MG63 (cell line): ENCODE measurements around the gene DIO2. TPM values are rescaled to one million over a fixed set of nuclear protein-coding genes. Genes with fewer than 3 reads are reported as not detected.

Source experiments
- DNase-seq: peaks from one replicate; pipeline ENCODE4 v3.0.0-alpha.2; 2020
- H3K27me3 ChIP-seq: fragments of 250-450 bp; sonication (Bioruptor Pico); 2 replicates; pipeline ENCODE4 v1.5.1; 2020; ENCODE audit warnings: mild to moderate bottlenecking, moderate library complexity
- H3K36me3 ChIP-seq: fragments of 250-450 bp; sonication (Bioruptor Pico); 2 replicates; pipeline ENCODE4 v1.5.1; 2020; ENCODE audit warnings: mild to moderate bottlenecking, moderate library complexity
- H3K4me3 ChIP-seq: fragments of 250-450 bp; sonication (Bioruptor Pico); 2 replicates; pipeline ENCODE4 v1.5.1; 2020; ENCODE audit warnings: mild to moderate bottlenecking, moderate library complexity
- H3K9me3 ChIP-seq: fragments of 250-450 bp; sonication (Bioruptor Pico); 2 replicates; pipeline ENCODE4 v1.5.1; 2020; ENCODE audit warnings: mild to moderate bottlenecking, moderate library complexity
- total RNA-seq: library from RNA; depleted of rRNA; stranded (reverse); fragments of >200 nt; shearing (Covaris generic); gene quantifications from 2 replicates; pipeline ENCODE4 v1.2.3, GENCODE V29; 2014; ENCODE audit warnings: low replicate concordance; rRNA removed

Gene DIO2
- total RNA-seq: 0.53 TPM in 1 of 2 replicates, not detected in the other

DNA sequence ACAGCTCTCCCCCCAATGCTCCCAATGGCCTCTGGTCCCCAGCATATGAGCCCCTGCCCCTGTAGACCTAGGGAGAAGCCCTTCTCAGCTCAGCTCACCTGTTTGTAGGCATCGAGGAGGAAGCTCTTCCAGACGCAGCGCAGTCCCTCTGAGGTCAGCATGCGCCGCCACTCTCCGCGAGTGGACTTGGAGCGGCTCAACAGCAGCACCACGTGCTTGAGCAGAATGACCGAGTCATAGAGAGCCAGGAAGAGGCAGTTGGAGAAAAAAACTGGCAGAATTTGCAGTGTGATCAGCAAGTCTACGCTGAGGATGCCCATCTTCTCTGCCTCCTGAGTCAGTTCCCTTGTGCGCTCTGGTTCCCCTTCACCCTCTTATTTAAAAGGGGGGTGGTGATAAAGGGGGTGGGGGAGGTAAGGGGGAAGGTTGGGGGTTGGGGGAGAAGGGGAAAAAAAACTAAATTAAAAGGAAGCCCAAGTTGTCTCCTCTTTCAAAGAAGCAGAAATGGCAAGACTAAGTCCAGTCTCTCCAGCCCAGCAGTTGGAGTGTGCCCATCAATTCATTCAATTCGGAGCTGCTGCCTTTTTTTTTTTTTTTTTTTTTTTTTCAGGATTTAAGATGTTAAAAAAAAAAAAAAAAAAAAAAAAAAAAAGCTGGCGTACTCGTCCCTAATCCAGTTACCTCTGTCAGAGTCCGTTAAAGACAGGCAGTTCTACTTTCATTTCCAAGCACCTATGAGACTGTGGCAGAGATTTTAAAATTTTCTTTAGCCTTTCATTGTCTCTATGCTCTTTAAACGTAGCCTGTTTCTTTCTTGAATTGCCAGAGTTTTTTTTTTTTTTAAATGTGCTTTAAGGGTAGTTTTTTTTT is at the start of gene DIO2:
DIO2 (minus strand) TSS at position 352 of the 870 bp plus-strand sequence; CDS start at position 320, 32 bp downstream.
- no peaks in the 10 kb centered on the region for H3K27me3 ChIP-seq
- H3K4me3 ChIP-seq: no peak within 1 kb of the TSS
- no peak for DNase-seq
- H3K36me3 ChIP-seq: no peaks in the 10 kb centered on the region
- H3K9me3 ChIP-seq: no peaks in the 10 kb centered on the region

DNA sequence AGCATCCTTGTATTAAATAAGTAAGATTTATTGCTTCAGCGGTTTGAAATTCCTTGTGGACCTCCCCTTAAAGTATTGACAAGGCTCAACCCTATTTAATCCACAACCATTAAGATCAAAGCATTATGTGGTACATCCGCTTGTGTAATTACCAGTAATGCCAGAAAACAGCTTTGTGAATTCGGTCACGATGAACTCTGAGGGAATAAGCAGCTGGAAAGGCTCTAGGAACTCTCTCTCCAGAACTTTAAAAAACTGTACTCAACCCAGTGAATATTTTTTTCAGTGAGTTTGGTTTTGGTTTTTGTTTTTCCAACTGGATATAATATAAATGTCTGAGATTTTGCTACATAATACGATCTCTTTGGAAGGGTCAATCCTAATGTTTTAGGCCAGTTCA is 49.3 kb upstream of the DIO2 start:
- H3K36me3 ChIP-seq: no peaks in the 10 kb centered on the region
- no peaks in the 10 kb centered on the region for H3K9me3 ChIP-seq
- H3K27me3 ChIP-seq: no peaks in the 10 kb centered on the region
- H3K4me3 ChIP-seq: no peak overlapping the region
- no peak for DNase-seq

DNA sequence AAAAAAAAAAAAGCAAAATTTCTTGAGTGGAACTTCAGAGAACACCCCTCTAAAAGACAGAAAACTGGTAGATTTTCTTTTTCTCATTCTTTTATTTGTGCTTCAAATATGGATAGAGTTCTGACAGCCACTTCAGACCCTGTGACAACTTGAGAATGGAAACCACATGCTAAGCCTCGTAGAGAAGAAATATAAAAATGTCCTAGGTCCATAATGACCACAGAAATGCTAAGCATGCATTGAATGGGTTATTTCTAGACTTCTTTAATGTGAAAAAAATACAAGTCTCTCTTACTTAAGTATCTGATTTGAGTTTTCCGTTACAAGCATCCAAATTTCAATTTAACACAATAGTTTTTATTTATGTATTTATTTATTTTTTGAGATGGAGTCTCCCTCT is 28.3 kb upstream of the DIO2 start:
- Histone ChIP-seq H3K27me3 (no peaks in the 10 kb centered on the region), H3K4me3 (no peak overlapping the region), H3K36me3 (no peaks in the 10 kb centered on the region), H3K9me3 (no peaks in the 10 kb centered on the region)
- no peak for DNase-seq

DNA sequence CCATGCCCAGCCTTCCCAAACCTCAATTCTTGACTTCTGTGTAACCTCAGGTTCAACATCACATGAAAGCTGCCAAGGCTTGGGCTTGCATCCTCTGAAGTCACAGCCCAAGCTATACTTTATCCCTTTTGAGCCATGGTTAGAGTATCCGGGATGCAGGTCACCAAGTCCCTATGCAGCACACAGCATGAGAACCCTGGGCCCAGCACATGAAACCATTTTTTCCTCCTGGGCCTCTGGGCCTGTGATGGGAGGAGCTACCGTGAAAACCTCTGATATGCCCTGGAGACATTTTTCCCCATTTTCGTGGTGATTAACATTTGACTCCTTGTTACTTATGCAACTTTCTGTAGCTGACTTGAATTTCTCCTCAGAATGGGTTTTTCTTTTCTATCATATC is 25.8 kb upstream of the DIO2 start:
- DNase-seq: no peak
- H3K27me3 ChIP-seq: no peaks in the 10 kb centered on the region
- no peak overlapping the region for H3K4me3 ChIP-seq
- H3K36me3 ChIP-seq: no peaks in the 10 kb centered on the region
- no peaks in the 10 kb centered on the region for H3K9me3 ChIP-seq

DNA sequence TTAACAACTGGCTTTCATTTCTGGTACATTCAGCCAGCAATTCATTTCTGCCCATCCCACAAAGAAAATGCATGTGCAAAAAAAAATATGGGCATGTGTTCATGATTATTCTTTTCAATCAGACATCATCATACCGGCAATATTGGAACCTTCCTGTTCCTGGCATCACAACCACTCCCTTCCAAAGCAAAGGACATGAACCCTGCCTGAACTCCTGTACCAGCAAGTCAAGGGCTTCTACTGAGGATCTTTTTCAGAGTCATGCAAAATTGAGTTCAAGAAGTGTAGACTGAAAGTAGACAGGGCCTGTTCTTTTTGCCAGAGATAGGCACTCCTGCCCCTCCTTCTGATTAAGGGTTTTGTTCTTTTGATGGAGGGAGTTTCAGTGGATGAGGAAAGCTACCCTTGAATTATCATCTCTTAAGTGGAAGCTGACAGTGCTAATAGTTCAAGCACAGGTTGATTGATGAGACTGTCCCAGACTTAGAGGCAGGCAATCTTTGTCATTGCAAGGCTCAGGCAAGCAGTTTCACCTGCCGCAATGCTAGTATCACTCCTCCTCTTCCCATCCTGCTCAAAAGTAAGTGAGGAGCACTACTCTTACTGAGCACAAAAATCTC is 22.3 kb upstream of the DIO2 start:
- no peaks in the 10 kb centered on the region for H3K9me3 ChIP-seq
- no peak for DNase-seq
- no peak overlapping the region for H3K4me3 ChIP-seq
- no peaks in the 10 kb centered on the region for H3K27me3 ChIP-seq
- H3K36me3 ChIP-seq: no peaks in the 10 kb centered on the region

DNA sequence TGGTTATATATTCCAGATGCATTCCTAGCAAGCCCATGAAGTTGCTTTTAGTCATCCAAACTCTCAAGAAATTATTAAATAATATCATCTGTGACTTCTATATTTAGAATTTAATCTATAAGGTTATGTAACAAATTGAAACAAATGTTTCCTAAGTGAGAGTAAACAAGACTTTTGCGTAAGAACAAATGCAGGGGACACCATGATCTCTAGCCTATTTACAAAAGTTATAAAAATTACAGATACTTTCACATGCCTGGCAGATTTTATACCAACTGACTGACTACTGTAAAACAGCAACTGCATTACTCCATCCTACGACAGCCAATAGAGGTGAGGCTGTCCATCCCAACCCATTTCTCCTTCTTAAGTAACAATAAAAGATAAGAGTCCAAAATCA is 20.4 kb upstream of the DIO2 start:
- no peak for DNase-seq
- Histone ChIP-seq H3K27me3 (no peaks in the 10 kb centered on the region), H3K36me3 (no peaks in the 10 kb centered on the region), H3K4me3 (no peak overlapping the region), H3K9me3 (no peaks in the 10 kb centered on the region)

DNA sequence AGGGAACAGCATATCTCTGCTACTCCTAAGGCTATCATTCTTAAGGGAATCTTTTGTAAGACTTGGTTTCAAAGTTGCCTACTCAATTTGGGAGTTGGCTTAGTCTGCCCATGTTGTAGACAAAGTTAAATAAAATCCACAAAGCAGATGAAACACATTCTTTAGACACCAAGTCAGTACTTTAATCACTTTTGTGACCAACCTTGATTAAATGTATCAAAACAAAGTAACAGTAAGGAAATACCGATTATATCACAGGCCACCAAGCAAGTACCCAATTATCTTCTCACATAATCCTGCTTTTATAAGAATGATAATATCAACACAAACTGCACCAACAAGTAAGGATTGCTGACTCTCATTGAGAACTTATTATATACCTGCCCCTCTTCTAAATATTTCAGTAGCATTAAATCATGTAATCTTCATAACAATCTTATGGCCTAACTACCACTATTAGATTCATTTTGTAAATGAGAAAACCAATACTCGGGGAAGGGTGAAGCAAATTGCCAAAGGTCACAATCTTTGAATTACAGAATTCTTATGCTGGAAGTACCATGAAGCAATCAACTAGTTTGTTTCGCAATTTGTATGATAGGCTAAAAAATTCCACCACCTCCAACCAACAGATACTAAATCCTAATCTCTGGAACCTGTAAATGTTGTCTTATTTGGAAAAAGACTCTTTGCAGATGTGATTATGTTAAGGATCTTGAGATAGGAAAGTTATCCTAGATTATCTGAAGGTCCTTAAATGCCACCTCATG is 12.6 kb upstream of the DIO2 start:
- Histone ChIP-seq H3K4me3 (no peak overlapping the region), H3K36me3 (no peaks in the 10 kb centered on the region), H3K9me3 (no peaks in the 10 kb centered on the region), H3K27me3 (no peaks in the 10 kb centered on the region)
- no peak for DNase-seq

DNA sequence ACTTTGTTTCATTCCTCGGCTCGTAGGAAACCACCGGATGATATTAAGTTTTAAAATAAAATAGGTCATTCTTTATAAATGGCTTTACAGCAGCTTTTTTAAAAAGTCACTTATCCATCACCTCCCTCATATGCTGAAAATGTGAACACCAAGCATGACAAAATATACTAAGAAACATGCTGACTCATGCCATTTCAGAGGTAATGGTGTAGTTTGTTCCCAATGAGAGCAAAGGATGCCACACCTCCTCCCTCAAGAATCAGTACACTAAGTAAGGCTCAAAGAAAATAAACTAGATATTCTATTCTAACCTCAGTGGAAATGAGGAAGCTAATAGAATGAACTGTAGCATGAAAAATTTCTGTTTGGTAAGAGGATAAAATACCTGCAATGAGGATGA is 5.5 kb upstream of the DIO2 start:
- H3K36me3 ChIP-seq: no peaks in the 10 kb centered on the region
- H3K4me3 ChIP-seq: no peak overlapping the region
- H3K27me3 ChIP-seq: no peaks in the 10 kb centered on the region
- H3K9me3 ChIP-seq: no peaks in the 10 kb centered on the region
- no peak for DNase-seq

DNA sequence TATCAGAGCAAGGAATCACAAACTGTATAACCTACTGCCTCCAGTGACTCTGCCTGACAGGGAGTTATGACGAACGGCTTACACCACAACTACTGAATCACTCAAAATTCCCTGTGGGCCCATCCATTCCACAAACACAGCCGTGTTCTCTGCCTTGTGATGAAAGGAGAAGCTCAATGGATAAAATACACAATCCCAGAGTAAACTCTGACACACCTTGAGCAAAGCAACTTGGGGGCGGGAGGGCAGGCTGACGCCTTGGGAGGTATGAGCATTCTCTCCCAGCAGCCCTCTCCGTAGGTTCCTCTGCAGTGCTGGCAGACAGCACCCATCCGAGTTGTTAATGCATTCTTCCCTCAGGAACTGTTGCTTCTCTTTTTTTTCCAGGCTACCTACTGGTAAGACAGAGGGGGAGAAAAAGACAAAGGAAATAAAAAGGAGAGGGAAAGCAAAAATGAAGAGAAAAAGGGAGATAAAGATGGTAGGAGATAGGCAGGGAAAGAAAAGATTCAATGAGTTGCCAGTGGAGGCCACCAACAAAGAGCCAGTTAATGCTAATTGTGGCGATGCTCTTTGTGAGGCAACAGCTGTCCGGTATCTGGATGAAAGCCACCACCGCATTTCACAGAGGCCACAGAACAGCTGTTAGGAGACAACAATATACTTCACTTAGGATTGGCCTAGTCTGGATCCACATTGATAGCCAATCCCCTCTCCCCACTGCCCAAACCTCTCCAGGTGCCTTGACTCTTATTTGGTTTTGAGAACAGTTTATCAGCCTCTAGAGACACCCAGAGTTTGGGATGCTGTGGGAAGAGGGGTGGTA is 4.7 kb upstream of the DIO2 start:
- no peaks in the 10 kb centered on the region for H3K27me3 ChIP-seq
- no peak for DNase-seq
- no peaks in the 10 kb centered on the region for H3K9me3 ChIP-seq
- H3K36me3 ChIP-seq: no peaks in the 10 kb centered on the region
- H3K4me3 ChIP-seq: no peak overlapping the region

DNA sequence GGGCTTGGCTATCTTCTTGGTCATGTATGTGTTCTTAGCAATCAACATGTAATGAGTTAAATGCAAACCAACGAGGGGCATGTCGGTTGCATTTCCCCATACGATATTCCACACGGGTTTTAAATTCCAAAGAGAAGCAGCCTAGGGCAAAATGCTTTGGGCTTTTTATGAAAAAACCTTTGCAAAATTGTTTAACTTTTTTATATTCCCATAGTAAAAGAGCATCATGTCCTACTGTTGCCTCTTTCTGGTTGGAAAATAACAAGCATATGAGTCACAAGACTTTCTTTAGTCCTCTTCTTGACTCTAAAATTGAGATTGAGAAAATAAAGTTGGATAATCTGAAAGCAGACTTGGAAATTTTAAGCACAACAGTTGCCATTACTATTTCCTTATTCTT is 3.8 kb upstream of the DIO2 start:
- H3K9me3 ChIP-seq: no peaks in the 10 kb centered on the region
- H3K27me3 ChIP-seq: no peaks in the 10 kb centered on the region
- H3K36me3 ChIP-seq: no peaks in the 10 kb centered on the region
- no peak for DNase-seq
- H3K4me3 ChIP-seq: no peak overlapping the region

DNA sequence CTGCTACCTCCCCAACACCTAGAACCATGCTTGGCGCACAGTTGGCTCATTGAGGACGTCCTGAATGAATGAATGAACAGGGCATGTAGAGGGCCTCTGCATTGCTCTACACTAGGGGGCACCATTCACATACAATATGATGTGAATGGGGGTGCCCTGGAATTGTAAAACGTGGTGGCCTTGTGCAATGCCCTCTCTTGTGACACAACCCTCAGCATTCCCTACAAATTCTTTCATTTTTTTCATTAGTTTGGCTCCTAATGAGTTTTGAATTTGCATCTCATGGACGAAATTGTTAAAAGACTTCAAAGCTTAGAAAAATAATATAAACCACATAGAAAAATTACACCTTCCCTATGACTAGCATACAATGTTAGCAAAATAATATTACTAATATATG is 2.3 kb upstream of the DIO2 start:
- H3K36me3 ChIP-seq: no peaks in the 10 kb centered on the region
- peak; percentile 9 for DNase-seq
- no peaks in the 10 kb centered on the region for H3K9me3 ChIP-seq

DNA sequence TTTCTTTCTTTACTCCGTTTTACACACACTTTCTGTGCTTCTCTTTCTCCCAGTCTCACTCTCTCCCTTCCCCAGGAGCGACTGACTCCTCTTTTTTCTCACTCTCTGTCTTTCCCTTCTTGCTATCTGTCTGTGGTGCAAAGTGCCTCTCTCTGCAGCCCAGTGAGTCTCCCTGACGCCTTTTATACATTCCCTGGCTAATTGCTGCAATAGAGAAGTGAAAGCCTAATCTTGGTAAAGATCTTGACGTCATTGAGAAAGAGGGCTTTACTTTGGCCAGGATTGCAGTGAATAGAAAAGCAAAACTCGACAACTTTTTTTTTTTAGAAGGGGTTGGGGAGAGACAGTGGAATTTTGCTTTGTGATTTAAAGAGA is 706 bp upstream of the DIO2 start:
- Histone ChIP-seq H3K27me3 (no peaks in the 10 kb centered on the region), H3K36me3 (no peaks in the 10 kb centered on the region), H3K4me3 (no peak overlapping the region), H3K9me3 (no peaks in the 10 kb centered on the region)
- DNase-seq: no peak

More for the DNA sequence above, 2.3 kb upstream of the DIO2 start:
- H3K4me3 ChIP-seq: no peak overlapping the region
- H3K27me3 ChIP-seq: no peaks in the 10 kb centered on the region

DNA sequence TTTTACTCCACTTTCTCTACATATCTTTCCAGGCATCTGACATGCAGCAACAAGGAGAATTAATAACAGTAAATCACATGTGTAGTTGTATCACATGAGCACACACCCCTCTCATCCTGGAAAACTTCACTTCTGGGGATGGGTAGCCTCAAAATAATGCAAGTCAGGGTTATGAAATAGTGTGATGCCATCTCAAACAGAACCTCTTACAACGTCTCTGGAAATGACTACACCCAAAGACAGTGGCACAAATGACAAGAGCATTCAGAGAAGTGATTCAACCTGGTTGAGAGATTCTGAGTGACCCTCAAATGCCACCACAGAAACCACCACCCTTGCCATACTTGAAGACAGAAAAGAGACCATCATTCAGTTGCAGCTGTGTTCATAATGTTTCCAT is 2.8 kb downstream of the DIO2 start:
- H3K9me3 ChIP-seq: no peaks in the 10 kb centered on the region
- H3K4me3 ChIP-seq: no peak overlapping the region
- H3K36me3 ChIP-seq: no peaks in the 10 kb centered on the region
- no peaks in the 10 kb centered on the region for H3K27me3 ChIP-seq
- no peak for DNase-seq

DNA sequence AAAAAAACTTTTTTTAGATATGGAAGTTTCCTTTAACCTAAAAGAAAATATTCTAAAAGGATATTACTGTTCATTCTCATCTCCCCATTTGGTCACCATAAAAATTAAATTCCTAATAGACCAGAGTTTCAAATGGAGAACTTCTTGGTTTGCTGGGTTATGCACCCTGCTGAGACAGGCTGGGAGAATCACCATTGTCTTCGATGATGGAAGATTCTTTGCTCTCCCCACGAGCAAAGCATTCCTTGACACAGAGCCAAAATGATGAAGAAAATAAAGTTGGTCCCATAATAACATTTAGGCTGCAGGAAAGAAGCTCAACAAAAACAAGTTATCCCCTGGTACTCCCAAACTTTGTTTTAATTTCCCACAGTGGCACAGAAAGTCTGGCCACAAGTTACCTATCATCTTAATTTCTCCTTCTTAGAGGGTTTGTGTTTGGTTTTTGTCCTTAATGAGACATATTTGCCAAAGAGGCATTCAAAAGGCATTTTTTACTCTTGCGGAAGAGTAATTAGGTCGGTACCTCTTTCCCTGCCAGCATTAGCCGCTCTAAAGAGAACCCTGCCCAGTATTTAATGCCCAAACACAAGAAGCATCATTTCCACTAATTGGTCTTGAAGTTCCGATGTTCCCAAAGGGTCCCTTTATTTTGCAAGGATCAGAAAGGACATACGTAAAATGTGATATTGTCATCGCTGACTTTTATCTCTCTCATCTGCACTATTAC is 4.8 kb downstream of the DIO2 start:
- Histone ChIP-seq H3K36me3 (no peaks in the 10 kb centered on the region), H3K27me3 (no peaks in the 10 kb centered on the region), H3K9me3 (no peaks in the 10 kb centered on the region), H3K4me3 (no peak overlapping the region)
- DNase-seq: no peak

DNA sequence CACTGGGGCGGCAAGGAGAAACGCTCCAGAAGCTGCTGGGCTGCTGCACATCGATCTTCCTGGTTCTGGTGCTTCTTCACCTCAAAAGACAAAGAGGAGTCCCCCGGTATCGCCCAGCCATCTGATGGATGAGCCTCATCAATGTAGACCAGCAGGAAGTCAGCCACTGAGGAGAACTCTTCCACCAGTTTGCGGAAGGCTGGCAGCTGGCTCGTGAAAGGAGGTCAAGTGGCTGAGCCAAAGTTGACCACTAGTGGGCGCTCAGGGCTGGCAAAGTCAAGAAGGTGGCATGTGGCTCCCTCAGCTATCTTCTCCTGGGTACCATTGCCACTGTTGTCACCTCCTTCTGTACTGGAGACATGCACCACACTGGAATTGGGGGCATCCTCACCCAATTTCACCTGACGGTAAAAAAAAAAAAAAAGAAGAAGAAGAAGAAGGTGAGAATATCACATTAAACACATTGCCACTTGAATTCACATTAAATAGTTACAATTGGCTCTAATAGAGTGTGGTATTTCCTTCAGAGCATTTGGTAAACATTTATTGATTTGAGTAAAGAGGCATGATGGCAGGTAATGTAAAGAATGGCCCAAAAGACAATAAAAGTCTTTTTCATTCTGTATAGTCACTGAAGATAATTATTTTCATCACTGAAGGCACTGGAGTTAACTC is 8.3 kb downstream of the DIO2 start:
- H3K4me3 ChIP-seq: no peak overlapping the region
- no peak for DNase-seq

DNA sequence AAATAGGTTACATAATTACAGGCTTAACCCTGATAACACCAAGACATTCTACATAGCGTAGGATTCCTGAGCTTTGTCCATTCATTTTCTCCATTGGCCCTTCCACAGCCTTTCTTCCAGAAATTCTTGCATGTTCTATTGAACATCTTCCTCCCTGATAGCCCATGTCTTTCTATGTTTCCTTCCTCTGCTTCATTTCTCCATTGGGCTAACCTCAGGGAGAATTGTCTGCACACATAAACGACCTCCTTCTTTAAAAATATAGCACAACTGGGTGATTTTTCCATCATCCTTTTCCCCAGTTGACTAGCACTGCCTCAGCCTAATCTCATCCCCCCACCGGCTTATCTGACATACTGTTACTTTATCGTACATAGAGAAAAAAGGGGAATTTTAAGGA is 11.2 kb downstream of the DIO2 start:
- Histone ChIP-seq H3K4me3 (no peak overlapping the region), H3K36me3 (no peaks in the 10 kb centered on the region), H3K9me3 (no peaks in the 10 kb centered on the region), H3K27me3 (no peaks in the 10 kb centered on the region)
- no peak for DNase-seq

More for the DNA sequence above, 8.3 kb downstream of the DIO2 start:
- Histone ChIP-seq H3K36me3 (no peaks in the 10 kb centered on the region), H3K27me3 (no peaks in the 10 kb centered on the region), H3K9me3 (no peaks in the 10 kb centered on the region)
